Activated T-cell treated with anti-CD3 and anti-CD28 coated beads, Interleukin-2, amount 50 U/mL, for 1 hour (primary cell): ENCODE results near the gene ALOX12.
"Not testable (repeated sequence)": the region's sequence is repeated elsewhere in the genome, so short reads cannot be mapped to it uniquely, and the experiment has no call there.

ENCODE experiments used
- DNase-seq: peaks from one replicate; pipeline ENCODE4 v3.0.0-alpha.2; 2020

The ALOX12 gene

DNA sequence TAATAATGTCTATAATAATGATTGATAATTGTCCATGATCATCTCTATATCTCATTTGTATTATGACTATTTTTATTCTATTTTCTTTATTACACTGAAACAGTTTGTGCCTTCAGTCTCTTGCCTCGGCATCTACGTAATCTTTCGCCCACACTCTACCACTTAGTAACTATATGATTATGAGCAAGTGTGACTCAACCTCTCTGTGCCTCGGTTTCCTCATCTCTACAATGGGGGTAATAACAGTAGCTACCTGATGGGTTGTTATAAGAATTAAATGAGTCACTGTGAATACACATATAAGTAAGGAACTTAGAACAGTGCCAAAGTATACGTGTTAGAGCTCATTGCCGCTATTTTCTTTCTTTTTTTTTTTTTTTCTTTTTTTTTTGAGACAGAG is 51.7 kb downstream of the ALOX12 start:
- no peak for DNase-seq

DNA sequence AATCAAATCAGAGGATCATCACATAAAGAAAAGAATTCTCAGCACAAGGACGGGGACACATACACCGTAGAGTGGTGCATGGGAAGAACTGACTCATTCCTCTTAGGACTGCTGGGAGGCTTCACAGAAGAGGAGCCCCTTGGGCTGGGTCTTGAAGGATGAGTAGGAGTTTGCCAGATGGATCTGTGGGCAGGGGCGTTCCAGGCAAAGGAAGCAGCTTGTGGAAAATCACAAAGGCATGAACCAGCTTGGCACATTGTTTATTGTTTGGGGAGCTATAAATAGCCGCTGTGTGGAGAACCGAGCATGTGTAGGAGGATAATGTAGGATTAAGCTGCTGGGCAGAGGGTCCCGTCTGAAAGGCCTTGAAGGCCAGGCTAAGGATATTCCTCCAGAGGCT is 53.1 kb downstream of the ALOX12 start:
- no peak for DNase-seq

DNA sequence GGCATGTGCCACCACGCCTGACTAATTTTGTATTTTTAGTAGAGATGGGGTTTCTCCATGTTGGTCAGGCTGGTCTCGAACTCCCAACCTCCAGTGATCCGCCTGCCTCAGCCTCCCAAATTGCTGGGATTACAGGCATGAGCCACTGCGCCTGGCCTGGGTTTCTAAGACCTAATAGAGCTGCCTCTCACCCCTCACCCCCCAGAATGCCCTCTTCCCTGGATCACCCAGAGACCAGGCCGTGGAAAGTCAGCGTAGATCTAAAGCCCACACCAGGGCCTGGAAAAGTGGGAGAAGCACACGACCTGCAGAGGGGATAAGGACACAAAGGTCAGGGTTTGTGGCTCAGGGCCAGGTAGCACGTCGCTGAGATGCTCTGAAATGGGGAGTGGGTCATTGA is 54.7 kb downstream of the ALOX12 start:
- not testable (repeated sequence) for DNase-seq

DNA sequence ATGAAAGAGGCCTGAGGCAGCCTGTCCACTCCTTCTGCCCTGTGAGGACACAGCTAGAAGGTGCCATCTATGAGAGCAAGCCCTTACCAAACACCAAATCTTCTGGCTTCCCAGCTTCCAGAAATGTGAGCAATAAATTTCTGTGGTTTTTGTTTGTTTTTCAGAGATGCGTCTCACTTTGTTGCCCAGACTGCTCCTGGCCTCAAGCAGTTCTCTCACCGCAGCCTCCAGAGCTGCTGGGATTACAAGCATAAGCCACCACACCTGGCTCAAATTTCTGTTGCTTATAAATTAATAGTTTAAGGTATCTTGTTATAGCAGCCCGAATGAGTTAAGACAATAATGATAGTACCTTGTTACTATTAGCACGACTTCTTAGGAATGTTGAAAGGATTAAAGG is 60.5 kb downstream of the ALOX12 start:
- no peak for DNase-seq

DNA sequence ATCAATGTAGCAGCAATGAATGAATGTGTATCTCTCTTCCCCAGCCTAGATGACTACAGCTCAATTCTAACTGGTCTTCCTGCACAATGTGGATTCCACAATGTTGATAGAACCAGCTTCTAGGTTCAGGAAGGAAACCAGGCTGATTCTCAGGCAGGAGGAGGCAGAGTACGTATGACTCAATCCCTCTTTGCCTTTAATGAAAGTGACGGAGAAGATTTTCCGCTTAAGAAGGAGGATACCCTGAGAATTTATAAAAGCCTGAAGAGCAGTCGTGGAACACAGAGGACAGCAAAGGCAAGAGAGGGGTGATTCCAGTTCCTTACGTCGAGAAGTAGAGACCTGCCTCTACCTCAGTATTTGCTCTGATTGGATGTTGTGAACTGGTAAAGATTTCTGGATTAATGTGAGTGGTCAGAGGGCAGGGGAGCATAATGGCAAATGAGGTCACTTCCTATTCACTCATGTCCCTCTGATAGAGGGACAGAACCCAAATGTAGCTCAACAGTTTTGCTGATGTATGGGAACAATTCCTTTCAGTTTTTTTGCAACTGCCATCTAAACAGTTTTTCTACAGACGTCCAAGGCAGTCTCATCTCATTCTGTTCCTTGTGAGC is 63.1 kb downstream of the ALOX12 start:
- no peak for DNase-seq
